Glutamatergic neuron (in vitro differentiated cells): ENCODE results near the gene MDFIC. TPM values are rescaled to one million over a fixed set of nuclear protein-coding genes. Genes with fewer than 3 reads are reported as not detected.
"Not testable (repeated sequence)": the region's sequence is repeated elsewhere in the genome, so short reads cannot be mapped to it uniquely, and the experiment has no call there.

Experiments
- DNase-seq: peaks from one replicate; pipeline ENCODE4 v3.0.0; 2022
- H3K27ac Mint-ChIP-seq: one replicate; pipeline ENCODE4 v1.8.0; 2020; ENCODE audit warnings: mild to moderate bottlenecking, mixed read lengths, inconsistent platforms; ENCODE audit not compliant: unreplicated experiment
- H3K27me3 Mint-ChIP-seq: one replicate; pipeline ENCODE4 v1.8.0; 2020; ENCODE audit warnings: mild to moderate bottlenecking, moderate library complexity, mixed read lengths, inconsistent platforms; ENCODE audit not compliant: unreplicated experiment
- H3K36me3 Mint-ChIP-seq: one replicate; pipeline ENCODE4 v1.8.0; 2020; ENCODE audit warnings: mild to moderate bottlenecking, mixed read lengths, inconsistent platforms; ENCODE audit not compliant: unreplicated experiment
- H3K4me1 Mint-ChIP-seq: one replicate; pipeline ENCODE4 v1.8.0; 2020; ENCODE audit warnings: mild to moderate bottlenecking, low read depth, mixed read lengths, inconsistent platforms; ENCODE audit not compliant: unreplicated experiment
- H3K4me3 Mint-ChIP-seq: one replicate; pipeline ENCODE4 v1.8.0; 2020; ENCODE audit warnings: mild to moderate bottlenecking, mixed read lengths, inconsistent platforms; ENCODE audit not compliant: unreplicated experiment
- H3K9me3 Mint-ChIP-seq: one replicate; pipeline ENCODE4 v1.8.0; 2020; ENCODE audit warnings: mild to moderate bottlenecking, moderate library complexity, mixed read lengths, inconsistent platforms; ENCODE audit not compliant: unreplicated experiment
- total RNA-seq: library from RNA; stranded (reverse); fragmentation: NEBNext Ultra II Directional; extraction: Animal tissue kit (Norgen Biotek cat#: 25700); gene quantifications from one replicate; pipeline ENCODE4 v1.2.1, GENCODE V29; 2021; ENCODE audit not compliant: unreplicated experiment
- TF ChIP-seq, protein P1 (sequence below): fragments of 200-600 bp; sonication (generic); IDR thresholded peaks from one replicate; pipeline ENCODE4 v1.5.0; 2021; ENCODE audit not compliant: partially characterized antibody, unreplicated experiment

MDFIC gene
- total RNA-seq, 1 donor from 2014 or later: 0.10 TPM

DNA sequence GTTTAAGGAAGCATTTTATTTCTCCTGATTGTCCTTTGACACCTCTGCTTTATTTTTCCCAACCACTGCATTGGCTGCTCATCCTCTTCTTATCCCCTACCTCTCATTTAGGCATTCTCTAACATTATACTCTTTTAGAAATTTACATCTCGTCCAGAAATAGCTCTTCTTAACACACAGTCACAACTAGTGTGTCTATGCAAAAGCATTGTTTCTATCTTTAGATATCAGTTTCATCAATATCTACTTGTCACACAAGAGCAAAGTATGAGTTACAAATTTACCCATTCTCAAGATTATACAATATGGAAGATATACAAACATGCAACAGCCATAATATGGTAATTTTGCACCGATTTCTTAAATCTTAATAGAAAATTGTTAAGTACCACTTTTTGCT, 35.7 kb upstream of the MDFIC start:
- TF ChIP-seq, protein P1, sequence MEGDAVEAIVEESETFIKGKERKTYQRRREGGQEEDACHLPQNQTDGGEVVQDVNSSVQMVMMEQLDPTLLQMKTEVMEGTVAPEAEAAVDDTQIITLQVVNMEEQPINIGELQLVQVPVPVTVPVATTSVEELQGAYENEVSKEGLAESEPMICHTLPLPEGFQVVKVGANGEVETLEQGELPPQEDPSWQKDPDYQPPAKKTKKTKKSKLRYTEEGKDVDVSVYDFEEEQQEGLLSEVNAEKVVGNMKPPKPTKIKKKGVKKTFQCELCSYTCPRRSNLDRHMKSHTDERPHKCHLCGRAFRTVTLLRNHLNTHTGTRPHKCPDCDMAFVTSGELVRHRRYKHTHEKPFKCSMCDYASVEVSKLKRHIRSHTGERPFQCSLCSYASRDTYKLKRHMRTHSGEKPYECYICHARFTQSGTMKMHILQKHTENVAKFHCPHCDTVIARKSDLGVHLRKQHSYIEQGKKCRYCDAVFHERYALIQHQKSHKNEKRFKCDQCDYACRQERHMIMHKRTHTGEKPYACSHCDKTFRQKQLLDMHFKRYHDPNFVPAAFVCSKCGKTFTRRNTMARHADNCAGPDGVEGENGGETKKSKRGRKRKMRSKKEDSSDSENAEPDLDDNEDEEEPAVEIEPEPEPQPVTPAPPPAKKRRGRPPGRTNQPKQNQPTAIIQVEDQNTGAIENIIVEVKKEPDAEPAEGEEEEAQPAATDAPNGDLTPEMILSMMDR: no peak
- no peaks in the 10 kb centered on the region for H3K4me1 Mint-ChIP-seq
- no peaks in the 10 kb centered on the region for H3K9me3 Mint-ChIP-seq
- no peaks in the 10 kb centered on the region for H3K27me3 Mint-ChIP-seq
- no peaks in the 10 kb centered on the region for H3K36me3 Mint-ChIP-seq
- H3K27ac Mint-ChIP-seq: no peak overlapping the region
- H3K4me3 Mint-ChIP-seq: no peak overlapping the region
- DNase-seq: no peak

DNA sequence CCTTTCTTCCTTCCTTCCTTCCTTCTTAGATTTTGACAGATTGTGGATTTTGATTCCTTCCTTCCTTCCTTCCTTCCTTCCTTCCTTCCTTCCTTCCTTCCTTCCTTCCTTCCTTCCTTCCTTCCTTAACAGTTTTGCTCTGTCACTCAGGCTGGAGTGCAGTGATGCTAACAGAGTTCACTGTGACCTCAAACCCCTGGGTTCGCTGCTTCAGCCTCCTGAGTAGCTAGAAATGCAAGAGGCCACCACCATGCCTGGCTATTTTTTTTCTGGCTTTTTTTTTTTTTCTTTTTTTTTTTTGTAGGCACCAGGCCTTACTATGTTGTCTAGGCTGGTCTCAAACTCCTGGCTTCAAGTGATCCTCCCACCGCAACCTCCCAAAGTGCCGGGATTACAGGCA, 32.8 kb upstream of the MDFIC start:
- not testable (repeated sequence) for H3K4me1 Mint-ChIP-seq, H3K36me3 Mint-ChIP-seq, H3K27me3 Mint-ChIP-seq, H3K27ac Mint-ChIP-seq, H3K4me3 Mint-ChIP-seq, DNase-seq, H3K9me3 Mint-ChIP-seq

DNA sequence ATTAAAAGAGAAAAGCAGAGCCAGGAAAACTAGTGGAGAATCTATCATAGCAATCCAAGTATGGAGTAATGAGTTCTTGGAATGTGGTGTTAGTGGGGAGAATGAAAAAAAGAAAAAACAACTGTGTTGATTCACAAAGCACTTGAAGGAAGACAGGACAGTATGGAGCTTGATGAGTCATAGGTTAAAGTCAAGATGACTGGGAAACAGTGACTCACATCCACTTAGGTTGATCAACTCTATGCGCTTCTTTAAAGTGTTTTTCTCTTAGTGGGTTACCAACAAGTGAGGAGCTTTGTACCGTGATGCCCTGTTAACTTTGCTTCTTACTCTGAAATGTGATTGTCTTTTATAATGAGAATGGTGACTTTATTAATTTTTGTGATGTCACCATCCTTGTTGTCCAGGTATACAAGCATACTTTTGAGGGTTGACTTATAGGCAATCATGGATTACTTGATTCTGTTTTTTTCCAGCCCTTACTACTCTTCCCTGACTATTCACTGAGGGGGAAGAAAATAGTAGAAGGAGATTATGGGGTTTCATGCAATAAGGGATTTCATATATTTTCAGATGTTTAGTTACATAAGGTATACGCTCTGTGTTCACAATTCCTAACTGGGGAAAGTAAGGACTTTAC, 32.1 kb upstream of the MDFIC start:
- no peak overlapping the region for H3K4me3 Mint-ChIP-seq
- DNase-seq: no peak
- TF ChIP-seq, protein P1: no peak
- H3K4me1 Mint-ChIP-seq: no peaks in the 10 kb centered on the region
- H3K9me3 Mint-ChIP-seq: no peaks in the 10 kb centered on the region
- H3K27me3 Mint-ChIP-seq: no peaks in the 10 kb centered on the region
- H3K27ac Mint-ChIP-seq: no peak overlapping the region
- no peaks in the 10 kb centered on the region for H3K36me3 Mint-ChIP-seq

DNA sequence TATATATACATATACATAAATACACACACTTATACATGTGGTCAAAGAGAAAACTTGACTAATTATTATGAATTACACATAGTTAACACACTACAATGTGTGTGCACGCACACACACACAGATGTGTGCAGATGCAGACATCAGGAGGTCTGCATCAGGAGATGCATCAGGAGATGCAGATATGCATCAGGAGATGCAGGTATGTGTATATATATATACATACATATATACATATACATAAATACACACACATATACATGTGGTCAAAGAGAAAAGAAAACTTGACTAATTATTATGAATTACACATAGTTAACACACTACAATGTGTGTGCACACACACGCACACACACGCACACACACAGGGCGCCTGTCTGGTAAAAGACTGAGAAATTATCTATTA, 31.3 kb upstream of the MDFIC start:
- DNase-seq: no peak
- Mint-ChIP-seq H3K9me3 (no peaks in the 10 kb centered on the region), H3K27ac (no peak overlapping the region), H3K4me1 (no peaks in the 10 kb centered on the region), H3K36me3 (no peaks in the 10 kb centered on the region), H3K27me3 (no peaks in the 10 kb centered on the region), H3K4me3 (no peak overlapping the region)
- TF ChIP-seq, protein P1: no peak

DNA sequence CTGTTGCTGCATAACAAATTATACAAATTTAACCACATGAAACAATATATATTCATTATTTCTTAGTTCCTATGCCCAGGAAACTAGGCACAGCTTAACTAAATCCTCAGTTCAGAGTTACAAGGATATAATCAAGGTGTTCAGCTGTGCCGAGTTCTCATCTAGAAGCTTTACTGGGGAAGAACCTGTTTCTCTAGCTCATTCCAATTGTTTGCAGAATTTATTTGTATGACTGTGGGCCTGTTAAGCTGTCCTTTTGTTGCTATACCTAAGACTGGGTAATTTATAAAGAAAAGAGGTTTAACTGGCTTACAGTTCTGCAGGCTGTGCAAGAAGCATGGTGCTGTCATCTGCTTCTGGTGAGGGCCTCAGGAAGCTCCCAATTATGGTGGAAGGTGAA, 21.8 kb upstream of the MDFIC start:
- Mint-ChIP-seq H3K4me3 (no peak overlapping the region), H3K27ac (no peak overlapping the region), H3K36me3 (no peaks in the 10 kb centered on the region), H3K27me3 (no peaks in the 10 kb centered on the region), H3K4me1 (no peaks in the 10 kb centered on the region), H3K9me3 (no peaks in the 10 kb centered on the region)
- TF ChIP-seq, protein P1: no peak
- DNase-seq: no peak
